Measurements from ENCODE around the gene ZC3H4.
A peak's percentile ranks its signal among the peaks of the same experiment; 100 is the strongest.

GRCh38 chr19:47047763-47048405 is 65.7 kb downstream of the ZC3H4 start:
- TF ChIP-seq REST (IDR thresholded peaks at IDR 0.05; ENCODE audit: unreplicated experiment) = no peak
- no peak for TF ChIP-seq EZH2 (IDR thresholded peaks at IDR 0.05; ENCODE audit: low read depth, unreplicated experiment)
- TF ChIP-seq CTCF (conservative IDR thresholded peaks at IDR 0.05; ENCODE audit: low read depth in 2 of 2) = no peak
- peak; percentile 97 for TF ChIP-seq POLR2AphosphoS5 (IDR thresholded peaks at IDR 0.05; ENCODE audit: low read depth)
- TF ChIP-seq NANOG (IDR thresholded peaks at IDR 0.05; ENCODE audit: borderline replicate concordance) = no peak
- no peak for TF ChIP-seq CREB1 (CRISPR knock-in tag; IDR thresholded peaks at IDR 0.05; ENCODE audit: low read depth)
